ENCODE results near the gene EDC4.
"Not testable (repeated sequence)": the region's sequence is repeated elsewhere in the genome, so short reads cannot be mapped to it uniquely, and the experiment has no call there.

EDC4 gene

GRCh38 chr16:67861877-67862276 is 11.0 kb upstream of the EDC4 start:
- peaks cover 42% of the 10 kb centered on the region for H3K36me3 ChIP-seq (ENCODE audit: low read depth)
- ATAC-seq (ENCODE audit: low read depth) = no peak
- DNase-seq (ENCODE audit: low spot score) = no peak
- TF ChIP-seq, protein P1, sequence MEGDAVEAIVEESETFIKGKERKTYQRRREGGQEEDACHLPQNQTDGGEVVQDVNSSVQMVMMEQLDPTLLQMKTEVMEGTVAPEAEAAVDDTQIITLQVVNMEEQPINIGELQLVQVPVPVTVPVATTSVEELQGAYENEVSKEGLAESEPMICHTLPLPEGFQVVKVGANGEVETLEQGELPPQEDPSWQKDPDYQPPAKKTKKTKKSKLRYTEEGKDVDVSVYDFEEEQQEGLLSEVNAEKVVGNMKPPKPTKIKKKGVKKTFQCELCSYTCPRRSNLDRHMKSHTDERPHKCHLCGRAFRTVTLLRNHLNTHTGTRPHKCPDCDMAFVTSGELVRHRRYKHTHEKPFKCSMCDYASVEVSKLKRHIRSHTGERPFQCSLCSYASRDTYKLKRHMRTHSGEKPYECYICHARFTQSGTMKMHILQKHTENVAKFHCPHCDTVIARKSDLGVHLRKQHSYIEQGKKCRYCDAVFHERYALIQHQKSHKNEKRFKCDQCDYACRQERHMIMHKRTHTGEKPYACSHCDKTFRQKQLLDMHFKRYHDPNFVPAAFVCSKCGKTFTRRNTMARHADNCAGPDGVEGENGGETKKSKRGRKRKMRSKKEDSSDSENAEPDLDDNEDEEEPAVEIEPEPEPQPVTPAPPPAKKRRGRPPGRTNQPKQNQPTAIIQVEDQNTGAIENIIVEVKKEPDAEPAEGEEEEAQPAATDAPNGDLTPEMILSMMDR (IDR thresholded peaks at IDR 0.05; ENCODE audit: poor library complexity, severe bottlenecking) = no peak
- H3K27me3 ChIP-seq (ENCODE audit: insufficient read depth, poor library complexity, severe bottlenecking) = no peaks in the 10 kb centered on the region
- no peaks in the 10 kb centered on the region for H3K9me3 ChIP-seq (ENCODE audit: severe bottlenecking)
- peaks cover 26% of the 10 kb centered on the region for H3K4me1 ChIP-seq (ENCODE audit: insufficient read depth, poor library complexity, severe bottlenecking)
- no peak overlapping the region for H3K4me3 ChIP-seq (ENCODE audit: severe bottlenecking)
- no peak overlapping the region for H3K27ac ChIP-seq (ENCODE audit: poor library complexity, severe bottlenecking)

- peaks cover 53% of the 10 kb centered on the region for H3K36me3 ChIP-seq (ENCODE audit: low read depth)
- no peak for DNase-seq (ENCODE audit: low spot score)
Observed at GRCh38 chr16:67862623-67863583, 9.9 kb upstream of the EDC4 start.

DNA sequence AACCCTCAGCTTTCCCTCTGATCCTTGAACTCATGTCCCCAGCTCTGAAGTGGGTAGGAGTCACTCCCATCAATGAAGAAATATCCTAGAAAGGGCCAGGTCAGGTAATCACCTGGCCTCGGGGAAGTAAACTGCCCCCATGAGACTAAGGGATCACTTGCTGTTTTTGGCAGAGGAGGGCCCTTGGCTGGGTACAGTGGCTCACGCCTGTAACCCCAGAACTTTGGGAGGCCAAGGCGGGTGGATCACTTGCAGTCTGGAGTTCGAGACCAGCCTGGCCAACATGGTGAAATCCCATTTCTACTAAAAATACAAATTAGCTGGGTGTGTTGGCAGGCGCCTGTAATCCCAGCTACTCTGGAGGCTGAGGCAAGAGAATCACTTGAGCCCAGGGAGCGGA is 8.8 kb upstream of the EDC4 start:
- not testable (repeated sequence) for DNase-seq (ENCODE audit: low spot score); H3K27ac ChIP-seq (ENCODE audit: poor library complexity, severe bottlenecking); ATAC-seq (ENCODE audit: low read depth); H3K4me3 ChIP-seq (ENCODE audit: severe bottlenecking); H3K27me3 ChIP-seq (ENCODE audit: insufficient read depth, poor library complexity, severe bottlenecking); H3K9me3 ChIP-seq (ENCODE audit: severe bottlenecking)
- H3K36me3 ChIP-seq (ENCODE audit: low read depth) = peaks cover 64% of the 10 kb centered on the region
- H3K4me1 ChIP-seq (ENCODE audit: insufficient read depth, poor library complexity, severe bottlenecking) = peaks cover 12% of the 10 kb centered on the region

More at GRCh38 chr16:67862623-67863583, 9.9 kb upstream of the EDC4 start:
- TF ChIP-seq, protein P1 (IDR thresholded peaks at IDR 0.05; ENCODE audit: poor library complexity, severe bottlenecking) = no peak
- H3K27me3 ChIP-seq (ENCODE audit: insufficient read depth, poor library complexity, severe bottlenecking) = no peaks in the 10 kb centered on the region
- peaks cover 17% of the 10 kb centered on the region for H3K4me1 ChIP-seq (ENCODE audit: insufficient read depth, poor library complexity, severe bottlenecking)
- no peak overlapping the region for H3K4me3 ChIP-seq (ENCODE audit: severe bottlenecking)
- no peak for ATAC-seq (ENCODE audit: low read depth)
- H3K9me3 ChIP-seq (ENCODE audit: severe bottlenecking) = no peaks in the 10 kb centered on the region
- no peak overlapping the region for H3K27ac ChIP-seq (ENCODE audit: poor library complexity, severe bottlenecking)

DNA sequence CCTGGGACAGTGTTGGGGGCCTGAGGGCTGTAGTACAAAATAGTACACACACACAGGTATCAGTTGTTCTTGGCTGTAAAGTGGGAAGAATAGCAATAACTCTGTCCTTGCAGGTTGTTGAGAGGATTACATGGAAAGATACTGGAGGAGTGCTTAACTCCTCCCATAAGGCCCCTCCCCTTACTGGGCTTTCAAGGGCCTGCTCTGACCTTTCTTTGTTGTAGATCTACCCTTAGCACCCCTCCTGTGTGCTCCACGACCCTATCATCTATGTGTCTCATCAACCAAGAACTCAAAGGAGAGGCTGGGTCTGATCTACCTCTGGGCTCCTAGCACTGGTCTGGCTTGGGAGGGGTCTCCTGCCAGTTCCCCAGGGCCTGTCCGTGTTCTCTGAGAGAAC is 8.3 kb upstream of the EDC4 start:
- H3K4me1 ChIP-seq (ENCODE audit: insufficient read depth, poor library complexity, severe bottlenecking) = peaks cover 12% of the 10 kb centered on the region
- DNase-seq (ENCODE audit: low spot score) = no peak
- TF ChIP-seq, protein P1 (IDR thresholded peaks at IDR 0.05; ENCODE audit: poor library complexity, severe bottlenecking) = no peak
- peaks cover 70% of the 10 kb centered on the region for H3K36me3 ChIP-seq (ENCODE audit: low read depth)
- H3K9me3 ChIP-seq (ENCODE audit: severe bottlenecking) = no peaks in the 10 kb centered on the region
- no peak for ATAC-seq (ENCODE audit: low read depth)
- H3K27me3 ChIP-seq (ENCODE audit: insufficient read depth, poor library complexity, severe bottlenecking) = no peaks in the 10 kb centered on the region
- no peak overlapping the region for H3K4me3 ChIP-seq (ENCODE audit: severe bottlenecking)
- no peak overlapping the region for H3K27ac ChIP-seq (ENCODE audit: poor library complexity, severe bottlenecking)

- ATAC-seq (ENCODE audit: low read depth) (peak; percentile 55; the same call in 2 of the 3 replicates), DNase-seq (ENCODE audit: low spot score) (no peak)
- H3K4me3 ChIP-seq (ENCODE audit: severe bottlenecking) = no peak overlapping the region
- peaks cover 9% of the 10 kb centered on the region for H3K4me1 ChIP-seq (ENCODE audit: insufficient read depth, poor library complexity, severe bottlenecking)
- peaks cover 72% of the 10 kb centered on the region for H3K36me3 ChIP-seq (ENCODE audit: low read depth)
- TF ChIP-seq, protein P1 (IDR thresholded peaks at IDR 0.05; ENCODE audit: poor library complexity, severe bottlenecking) = peak; percentile 52
- no peaks in the 10 kb centered on the region for H3K27me3 ChIP-seq (ENCODE audit: insufficient read depth, poor library complexity, severe bottlenecking)
- no peaks in the 10 kb centered on the region for H3K9me3 ChIP-seq (ENCODE audit: severe bottlenecking)
- H3K27ac ChIP-seq (ENCODE audit: poor library complexity, severe bottlenecking) = no peak overlapping the region
Observed at GRCh38 chr16:67865318-67865717, 7.5 kb upstream of the EDC4 start.

Measured in RWPE2 (cell line).